Measurements from ENCODE around the gene TAOK1.

TAOK1 gene

DNA sequence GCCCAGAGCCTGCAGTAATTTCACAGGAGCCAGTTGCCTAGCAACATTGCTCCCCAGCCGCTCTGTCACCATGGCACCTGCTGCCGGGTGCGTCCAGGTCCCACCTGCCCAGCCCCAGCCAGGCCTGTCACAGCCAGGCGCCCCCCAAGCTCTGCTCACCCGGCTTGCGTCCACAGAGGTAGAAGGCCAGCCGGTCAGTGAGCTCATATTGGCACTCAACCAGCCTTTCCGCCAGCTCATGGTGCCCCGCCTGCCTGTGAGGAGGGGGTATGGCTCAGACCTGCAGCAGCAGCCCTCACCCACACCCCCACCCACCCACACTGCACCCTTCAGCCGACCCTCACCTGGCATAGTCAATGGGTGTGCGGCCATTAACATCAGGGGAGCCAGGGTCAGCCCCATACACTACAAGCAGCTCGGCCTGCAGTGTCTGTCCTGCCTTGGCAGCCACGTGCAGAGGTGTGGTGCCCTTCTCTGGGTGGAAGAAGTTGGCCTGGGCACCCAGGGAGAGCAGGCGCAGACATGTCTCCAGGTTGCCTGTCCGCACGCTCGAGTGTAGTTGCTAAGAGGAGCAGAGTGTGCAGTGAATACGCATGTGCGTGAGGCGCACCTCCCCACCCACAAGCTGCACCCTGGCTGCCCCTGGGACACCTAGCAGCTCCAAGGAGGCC, 191.6 kb downstream of the TAOK1 start:
- DNase-seq (ENCODE audit: low read depth in 2 of 3, low spot score in 1 of 3), result no peak

- DNase-seq (ENCODE audit: low read depth in 2 of 3, low spot score in 1 of 3), result no peak
Measured at GRCh38 chr17:29582254-29582765, 192.1 kb downstream of the TAOK1 start.

DNA sequence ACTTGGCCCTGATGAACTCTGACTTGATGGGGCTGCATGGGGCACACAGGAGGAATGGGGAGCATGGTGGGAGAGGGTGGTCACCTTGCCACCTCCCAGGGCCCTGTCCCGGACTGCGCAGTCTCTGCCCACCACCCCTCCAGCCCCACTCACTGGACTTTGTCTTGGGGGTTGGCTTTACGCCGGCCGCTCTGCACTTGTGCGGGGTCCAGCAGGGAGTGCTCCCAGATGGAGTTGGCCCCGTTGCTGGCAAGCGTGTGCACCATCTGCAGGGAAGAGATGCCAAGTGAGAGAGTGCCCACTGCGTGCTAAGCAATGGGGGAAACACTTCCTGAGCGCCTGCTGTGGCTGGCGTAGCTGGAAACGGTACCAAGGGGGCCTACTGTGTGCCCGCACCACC, 192.6 kb downstream of the TAOK1 start:
- no peak for DNase-seq (ENCODE audit: low read depth in 2 of 3, low spot score in 1 of 3)

- DNase-seq (ENCODE audit: low read depth in 2 of 3, low spot score in 1 of 3), result no peak
Measured at GRCh38 chr17:29583324-29584248, 193.4 kb downstream of the TAOK1 start.

DNA sequence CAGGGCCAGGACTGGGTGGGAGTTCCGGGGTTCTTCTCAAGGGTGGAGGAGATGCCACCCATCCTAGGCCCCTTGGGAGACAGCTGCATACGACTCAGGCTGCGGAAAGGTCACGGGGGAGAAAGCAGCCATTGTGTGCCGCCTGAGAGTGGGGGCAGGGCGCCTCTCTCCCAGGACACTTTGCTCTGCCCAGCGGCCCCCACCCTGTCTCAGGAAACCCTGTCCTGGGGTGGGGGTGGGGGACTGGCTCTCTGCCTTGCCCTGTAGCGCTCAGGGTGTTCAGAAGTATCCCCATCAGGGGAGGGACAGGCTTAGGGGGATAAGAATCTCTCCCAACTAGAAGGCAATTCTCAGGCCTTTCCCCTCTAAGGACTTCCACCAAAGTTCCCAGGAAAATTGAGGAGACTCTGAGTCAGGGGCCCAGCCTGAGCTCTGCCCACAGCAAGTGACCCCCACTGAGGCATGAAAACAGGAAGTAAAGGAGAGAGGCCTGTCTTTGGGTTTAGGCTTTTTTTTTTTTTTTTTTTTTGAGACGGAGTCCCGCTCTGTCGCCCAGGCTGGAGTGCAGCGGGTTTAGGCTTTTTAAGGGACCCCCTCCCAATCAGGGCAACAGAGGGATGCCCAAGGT, 194.4 kb downstream of the TAOK1 start:
- DNase-seq (ENCODE audit: low read depth in 2 of 3, low spot score in 1 of 3), result no peak

DNA sequence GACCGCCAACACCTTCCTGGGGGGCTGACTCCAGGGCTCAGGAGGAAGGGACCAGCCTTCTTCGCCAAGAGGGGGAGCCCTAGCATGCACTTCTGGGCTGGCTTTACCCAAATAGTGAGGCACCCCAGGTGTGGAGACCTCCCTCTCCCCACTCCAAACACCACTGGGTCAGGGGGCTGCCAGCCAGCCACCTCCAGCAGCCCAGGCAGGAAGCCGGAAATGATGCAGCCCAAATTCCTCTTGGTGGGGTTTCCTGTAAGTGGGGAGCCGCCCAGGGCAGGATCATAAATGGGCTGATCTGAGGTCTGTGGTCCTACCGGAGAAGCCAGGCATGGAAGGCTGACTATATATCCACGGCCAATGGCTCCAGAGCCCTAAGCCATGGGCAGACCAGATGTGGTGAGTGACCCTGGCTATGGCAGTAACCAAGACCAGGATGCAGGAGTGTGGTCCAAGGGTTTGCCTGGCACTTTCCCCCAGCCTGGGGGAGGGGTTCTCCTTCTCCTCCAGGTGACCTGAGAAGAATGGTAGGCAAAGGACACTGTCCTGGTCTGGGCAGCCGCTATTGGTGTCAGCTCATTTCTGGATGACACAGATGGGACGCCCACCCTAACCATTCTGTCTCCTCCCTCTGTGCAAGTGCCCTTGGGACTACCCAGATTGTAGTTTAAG, 195.1 kb downstream of the TAOK1 start:
- DNase-seq (ENCODE audit: low read depth in 2 of 3, low spot score in 1 of 3), result no peak

DNA sequence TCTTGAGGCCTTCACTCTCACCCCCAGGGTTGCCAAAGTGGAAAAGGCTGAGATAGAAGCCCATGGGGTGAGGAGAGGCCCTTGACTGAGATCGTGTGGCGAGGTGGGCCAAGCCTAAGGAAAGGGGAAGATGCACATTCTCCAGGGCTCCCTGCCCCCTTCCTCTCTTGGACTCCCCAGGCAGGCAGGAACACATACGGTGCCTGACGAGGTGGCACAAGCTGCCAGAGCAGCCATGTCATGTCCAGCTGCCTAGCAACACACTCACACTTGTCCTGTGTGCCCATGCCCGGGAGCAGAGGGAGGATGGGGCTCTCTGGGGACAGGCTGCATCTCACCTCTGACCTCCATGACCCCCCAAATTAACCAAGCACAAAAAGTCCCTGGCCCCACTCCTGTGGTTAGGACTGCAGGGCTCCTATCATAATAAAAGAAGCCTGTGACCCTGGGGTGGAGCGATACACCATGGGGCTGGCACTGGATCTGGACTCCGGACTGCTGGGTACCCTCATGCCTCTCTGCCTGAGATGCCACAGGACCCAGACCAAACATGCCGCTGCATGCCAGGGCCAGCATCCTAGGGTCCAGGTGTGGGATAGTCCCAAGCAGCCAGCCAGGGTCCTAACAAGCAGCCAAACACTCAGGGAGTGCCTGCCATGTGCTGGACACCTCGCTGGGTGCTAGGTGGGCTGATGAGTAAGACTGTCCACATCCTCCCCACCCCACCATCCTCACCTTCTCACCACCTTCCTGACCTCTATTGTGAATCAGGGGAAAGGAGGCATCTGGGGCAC, 196.7 kb downstream of the TAOK1 start:
- DNase-seq (ENCODE audit: low read depth in 2 of 3, low spot score in 1 of 3), result no peak

GRCh38 chr17:29587591-29587990, 197.4 kb downstream of the TAOK1 start:
- DNase-seq (ENCODE audit: low read depth in 2 of 3, low spot score in 1 of 3), result no peak

GRCh38 chr17:29588017-29588561, 197.9 kb downstream of the TAOK1 start:
- DNase-seq (ENCODE audit: low read depth in 2 of 3, low spot score in 1 of 3), result no peak

- no peak for DNase-seq (ENCODE audit: low read depth in 2 of 3, low spot score in 1 of 3)
Measured at GRCh38 chr17:29588562-29589411, 198.6 kb downstream of the TAOK1 start.

- DNase-seq (ENCODE audit: low read depth in 2 of 3, low spot score in 1 of 3), result peak in 2 of 3 donors; percentile 65 to 78
Measured at GRCh38 chr17:29589524-29590410, 199.6 kb downstream of the TAOK1 start, which contains the start of gene GIT1. Gene GIT1, minus strand, starts transcription at chr17:29589648. Its CDS starts 270 bp downstream, at chr17:29589378.

DNA sequence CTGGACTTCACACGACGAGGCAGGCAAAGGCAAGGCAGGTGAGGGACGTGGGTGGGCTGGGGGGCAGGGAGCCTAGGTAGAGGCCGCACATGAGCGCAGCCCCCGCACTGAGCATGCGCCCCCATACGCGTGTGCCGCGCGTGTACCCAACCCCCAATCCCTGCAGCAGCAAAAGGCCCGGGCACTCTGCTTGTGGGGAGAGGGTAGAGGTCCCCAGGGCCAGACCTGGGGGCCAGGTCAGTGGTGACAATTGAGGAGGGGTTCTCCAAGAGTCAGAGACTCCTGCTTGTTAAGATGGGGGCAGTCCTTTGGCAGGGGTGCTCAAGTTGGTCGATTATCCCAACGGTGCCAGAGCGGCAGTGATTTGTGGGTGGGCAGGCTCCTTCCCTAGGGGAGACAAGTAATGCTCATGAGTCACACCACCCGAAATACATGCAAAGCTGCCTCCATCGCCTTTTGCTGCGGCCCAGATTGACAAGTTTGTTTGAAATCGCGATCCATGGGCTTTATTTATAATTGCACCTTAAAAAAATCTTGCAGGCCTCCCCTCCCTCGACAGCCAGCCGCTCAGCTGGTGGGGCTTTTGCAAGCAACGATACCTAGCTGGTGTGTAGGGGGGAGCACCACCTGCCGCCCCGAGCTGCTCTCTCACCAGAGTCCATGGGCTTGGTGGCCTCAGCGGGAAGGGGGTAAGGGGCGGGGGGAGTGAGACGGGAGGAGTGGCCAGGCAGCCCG, 200.4 kb downstream of the TAOK1 start:
- no peak for DNase-seq (ENCODE audit: low read depth in 2 of 3, low spot score in 1 of 3)

DNA sequence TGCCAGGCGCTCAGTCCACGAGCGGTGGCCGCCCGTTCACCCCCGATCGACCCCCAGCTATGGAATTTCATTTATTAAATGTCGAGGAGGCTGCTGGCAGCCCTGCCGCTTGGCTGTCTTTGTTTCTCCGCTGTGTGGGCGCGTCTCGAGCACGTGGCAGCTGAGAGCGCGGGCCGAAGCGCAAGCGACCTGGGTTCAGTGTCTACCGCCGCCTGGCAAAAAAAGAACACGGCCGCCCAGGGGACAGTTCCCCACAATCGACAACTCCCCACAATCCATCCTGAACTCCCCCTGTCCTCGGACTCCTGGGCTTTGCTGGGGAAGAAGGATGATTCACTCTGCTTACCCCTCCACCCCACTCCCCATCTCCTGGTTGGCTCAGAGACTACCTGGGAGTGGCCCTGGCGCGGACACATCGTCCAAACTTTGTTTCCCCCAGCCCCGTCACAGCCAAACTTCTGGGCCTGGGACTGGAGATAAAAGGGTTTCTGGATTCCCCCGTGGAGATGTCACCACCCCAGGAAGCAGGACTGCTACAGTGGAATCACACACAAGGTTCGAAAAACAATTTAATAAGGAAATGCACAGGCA, 201.1 kb downstream of the TAOK1 start:
- DNase-seq (ENCODE audit: low read depth in 2 of 3, low spot score in 1 of 3), result no peak

DNA sequence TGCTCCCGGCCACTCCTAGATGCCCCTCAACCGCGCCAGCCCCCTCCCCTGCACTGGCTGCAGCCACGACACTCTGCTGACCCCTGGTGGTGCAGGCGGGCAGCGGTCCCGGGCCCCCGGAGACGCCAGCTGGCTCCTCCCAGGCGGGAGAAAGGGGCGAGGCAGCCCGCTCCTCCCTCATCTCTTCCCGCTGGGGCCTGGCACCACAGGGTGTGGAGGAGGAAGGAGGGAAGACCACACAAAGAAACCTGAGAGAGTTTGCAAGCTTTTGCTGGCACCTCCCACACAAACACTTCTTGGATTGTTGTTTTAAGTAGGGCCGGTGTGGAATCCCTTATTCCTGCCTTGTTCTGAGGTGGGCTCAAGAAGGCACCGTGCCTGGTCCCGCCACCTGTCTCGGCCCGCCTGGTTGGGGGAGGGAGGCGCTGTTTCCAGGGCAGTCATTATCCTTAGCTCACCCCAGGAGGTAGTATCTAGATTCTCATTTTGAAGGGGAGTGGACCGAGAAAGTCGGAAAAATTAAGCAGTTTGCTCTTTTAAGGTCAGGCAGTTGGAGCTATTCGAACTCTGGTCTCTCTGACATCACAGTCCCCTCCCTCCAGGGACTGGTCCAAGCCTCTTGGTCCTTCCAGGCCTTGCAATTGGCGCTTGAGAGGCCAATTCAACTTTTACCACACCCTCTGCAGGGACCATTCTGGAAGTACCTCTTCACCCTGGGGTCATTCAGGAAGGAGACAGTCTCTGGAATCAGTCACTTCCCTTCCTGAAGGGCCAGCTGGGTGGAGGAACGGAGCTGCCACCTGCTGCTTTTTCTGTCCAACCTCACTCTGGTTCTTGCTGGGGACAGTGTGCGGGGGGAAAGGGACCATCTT, 201.8 kb downstream of the TAOK1 start:
- peak; percentile 74 to 87 (median 82) for DNase-seq (ENCODE audit: low read depth in 2 of 3, low spot score in 1 of 3)

- DNase-seq (ENCODE audit: low read depth in 2 of 3, low spot score in 1 of 3), result no peak
Measured at GRCh38 chr17:29592850-29593551, 202.8 kb downstream of the TAOK1 start, which contains the start of gene ANKRD13B. Gene ANKRD13B, plus strand, starts transcription at chr17:29593132. Its CDS starts 490 bp downstream, at chr17:29593622.

Measured in stimulated activated CD4-positive, alpha-beta T cell treated with anti-CD3 and anti-CD28 coated beads, Interleukin-12 subunit alpha, Interleukin-12 subunit beta, amount 100 ng/mL, for 48 hours (primary cell).